ENCODE results near the gene TUBGCP6. TPM values are rescaled to one million over a fixed set of nuclear protein-coding genes. Genes with fewer than 3 reads are reported as not detected.

The TUBGCP6 gene
- total RNA-seq, 4 donors from 2014 or later, result 18.7 to 27.4 (median 19.2) TPM

- intact Hi-C loops (cut with DNase I; ENCODE audit: low total_unique reads), result no loop called here
- no peaks in the 10 kb centered on the region for H3K27me3 ChIP-seq
- peak overlapping the region; percentile 93 to 99 (median 98) for H3K27ac ChIP-seq
- no peak for DNase-seq
- peaks cover 0 to 12% of the 10 kb centered on the region in 2 donors for H3K36me3 ChIP-seq
- TF ChIP-seq, protein P1, sequence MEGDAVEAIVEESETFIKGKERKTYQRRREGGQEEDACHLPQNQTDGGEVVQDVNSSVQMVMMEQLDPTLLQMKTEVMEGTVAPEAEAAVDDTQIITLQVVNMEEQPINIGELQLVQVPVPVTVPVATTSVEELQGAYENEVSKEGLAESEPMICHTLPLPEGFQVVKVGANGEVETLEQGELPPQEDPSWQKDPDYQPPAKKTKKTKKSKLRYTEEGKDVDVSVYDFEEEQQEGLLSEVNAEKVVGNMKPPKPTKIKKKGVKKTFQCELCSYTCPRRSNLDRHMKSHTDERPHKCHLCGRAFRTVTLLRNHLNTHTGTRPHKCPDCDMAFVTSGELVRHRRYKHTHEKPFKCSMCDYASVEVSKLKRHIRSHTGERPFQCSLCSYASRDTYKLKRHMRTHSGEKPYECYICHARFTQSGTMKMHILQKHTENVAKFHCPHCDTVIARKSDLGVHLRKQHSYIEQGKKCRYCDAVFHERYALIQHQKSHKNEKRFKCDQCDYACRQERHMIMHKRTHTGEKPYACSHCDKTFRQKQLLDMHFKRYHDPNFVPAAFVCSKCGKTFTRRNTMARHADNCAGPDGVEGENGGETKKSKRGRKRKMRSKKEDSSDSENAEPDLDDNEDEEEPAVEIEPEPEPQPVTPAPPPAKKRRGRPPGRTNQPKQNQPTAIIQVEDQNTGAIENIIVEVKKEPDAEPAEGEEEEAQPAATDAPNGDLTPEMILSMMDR (IDR thresholded peaks at IDR 0.05 in 4 of 5, conservative IDR thresholded peaks at IDR 0.05 in 1 of 5), result no peak
- no peak for TF ChIP-seq POLR2A (IDR thresholded peaks at IDR 0.05)
- no peaks in the 10 kb centered on the region for H3K9me3 ChIP-seq
- H3K4me1 ChIP-seq, result peaks cover 24 to 54% of the 10 kb centered on the region in 2 donors
- in situ Hi-C loops (cut with MboI; ENCODE audit: low sequenced_read_pairs in 4 of 4), result loop anchor here in 2 of 4 donors (10.0 kb wide), 2 partner anchors 69 to 79 kb away; partner anchors contain the start of gene DENND6B (in 1 of the 2)
- no peak for ATAC-seq
- H3K4me3 ChIP-seq, result no peak overlapping the region
Measured at GRCh38 chr22:50255607-50256006, 10.8 kb upstream of the TUBGCP6 start.

GRCh38 chr22:50255099-50255498, 10.3 kb upstream of the TUBGCP6 start:
- H3K27me3 ChIP-seq, result no peaks in the 10 kb centered on the region
- no peak for DNase-seq
- in situ Hi-C loops (cut with MboI; ENCODE audit: low sequenced_read_pairs in 4 of 4), result loop anchor here in 2 of 4 donors (10.0 kb wide), 2 partner anchors 70 to 80 kb away; partner anchors contain the start of gene DENND6B (in 1 of the 2)
- peaks cover 29 to 54% of the 10 kb centered on the region in 2 donors for H3K4me1 ChIP-seq
- no peak for ATAC-seq
- intact Hi-C loops (cut with DNase I; ENCODE audit: low total_unique reads), result no loop called here
- TF ChIP-seq, protein P1 (IDR thresholded peaks at IDR 0.05 in 4 of 5, conservative IDR thresholded peaks at IDR 0.05 in 1 of 5), result no peak
- no peak for TF ChIP-seq POLR2A (IDR thresholded peaks at IDR 0.05)
- peaks cover 0 to 12% of the 10 kb centered on the region in 2 donors for H3K36me3 ChIP-seq
- H3K4me3 ChIP-seq, result no peak overlapping the region
- no peaks in the 10 kb centered on the region for H3K9me3 ChIP-seq
- peak overlapping the region; percentile 93 to 99 (median 98) for H3K27ac ChIP-seq

- H3K36me3 ChIP-seq, result peaks cover 0 to 12% of the 10 kb centered on the region in 2 donors
- H3K27ac ChIP-seq, result peak overlapping the region; percentile 14 to 99 (median 78)
- DNase-seq (no peak), ATAC-seq (no peak)
- no peaks in the 10 kb centered on the region for H3K9me3 ChIP-seq
- intact Hi-C loops (cut with DNase I; ENCODE audit: low total_unique reads) (loop anchor here (5.0 kb wide), 1 partner anchor 42 kb away; no protein-coding TSS in a partner anchor), in situ Hi-C loops (cut with MboI; ENCODE audit: low sequenced_read_pairs in 4 of 4) (loop anchor here in 2 of 4 donors (10.0 kb wide), 2 partner anchors 71 to 81 kb away; partner anchors contain the start of gene DENND6B (in 1 of the 2))
- H3K4me3 ChIP-seq, result no peak overlapping the region
- H3K27me3 ChIP-seq, result no peaks in the 10 kb centered on the region
- peaks cover 35 to 52% of the 10 kb centered on the region in 2 donors for H3K4me1 ChIP-seq
- TF ChIP-seq, protein P1 (IDR thresholded peaks at IDR 0.05 in 4 of 5, conservative IDR thresholded peaks at IDR 0.05 in 1 of 5), result no peak
- TF ChIP-seq POLR2A (IDR thresholded peaks at IDR 0.05), result no peak
Measured at GRCh38 chr22:50253941-50254340, 9.1 kb upstream of the TUBGCP6 start.

GRCh38 chr22:50253046-50253915, 8.5 kb upstream of the TUBGCP6 start:
- Histone ChIP-seq H3K4me1 (peaks cover 35 to 49% of the 10 kb centered on the region in 2 donors), H3K9me3 (no peaks in the 10 kb centered on the region)

More at GRCh38 chr22:50253046-50253915, 8.5 kb upstream of the TUBGCP6 start:
- Histone ChIP-seq H3K36me3 (peaks cover 0 to 12% of the 10 kb centered on the region in 2 donors), H3K4me3 (no peak overlapping the region), H3K27me3 (no peaks in the 10 kb centered on the region), H3K27ac (peak overlapping the region; percentile 14 to 99 (median 78))
- no peak for DNase-seq
- in situ Hi-C loops (cut with MboI; ENCODE audit: low sequenced_read_pairs in 4 of 4) (loop anchor here in 2 of 4 donors (10.0 kb wide), 2 partner anchors 72 to 82 kb away; partner anchors contain the start of gene DENND6B (in 1 of the 2)), intact Hi-C loops (cut with DNase I; ENCODE audit: low total_unique reads) (loop anchor here (5.0 kb wide), 1 partner anchor 41 kb away; no protein-coding TSS in a partner anchor)
- TF ChIP-seq, protein P1 (IDR thresholded peaks at IDR 0.05 in 4 of 5, conservative IDR thresholded peaks at IDR 0.05 in 1 of 5), result no peak
- TF ChIP-seq POLR2A (IDR thresholded peaks at IDR 0.05), result no peak
- no peak for ATAC-seq

Data from gastrocnemius medialis (tissue), 4 donors.